ENCODE data around the gene ZNF547.

Gene ZNF547

GRCh38 chr19:57419439-57419838 is 56.1 kb downstream of the ZNF547 start:
- Histone ChIP-seq H4K20me1 (ENCODE audit: insufficient read depth, low read length, poor library complexity, severe bottlenecking) (no peaks in the 10 kb centered on the region), H3K9me3 (ENCODE audit: insufficient read depth, low read depth, low read length) (no peaks in the 10 kb centered on the region), H3K36me3 (ENCODE audit: insufficient read depth, low read length) (peaks cover 24% of the 10 kb centered on the region; the same call in 1 of the 2 replicates), H3K4me2 (ENCODE audit: low read depth, low read length, poor library complexity, severe bottlenecking) (no peak overlapping the region), H2AFZ (ENCODE audit: low read length) (no peak overlapping the region), H3K9me2 (replicated peaks; ENCODE audit: low read depth, low read length) (no peaks in the 10 kb centered on the region), H3K9ac (ENCODE audit: low read depth, low read length, poor library complexity, severe bottlenecking) (no peak overlapping the region), H3K4me3 (ENCODE audit: low read length, poor library complexity, severe bottlenecking) (no peak overlapping the region), H3K27me3 (ENCODE audit: insufficient read depth, low read length, poor library complexity, severe bottlenecking) (no peaks in the 10 kb centered on the region), H3K79me2 (ENCODE audit: insufficient read depth, low read length) (no peaks in the 10 kb centered on the region), H3K4me1 (ENCODE audit: insufficient read depth, low read length, poor library complexity, severe bottlenecking) (peaks cover 3% of the 10 kb centered on the region), H3F3A (ENCODE audit: low read depth) (no peaks in the 10 kb centered on the region)
- TF ChIP-seq CTCF (conservative IDR thresholded peaks at IDR 0.05; ENCODE audit: low read length) (no peak), EZH2phosphoT487 (IDR thresholded peaks at IDR 0.05; ENCODE audit: borderline replicate concordance) (no peak)

DNA sequence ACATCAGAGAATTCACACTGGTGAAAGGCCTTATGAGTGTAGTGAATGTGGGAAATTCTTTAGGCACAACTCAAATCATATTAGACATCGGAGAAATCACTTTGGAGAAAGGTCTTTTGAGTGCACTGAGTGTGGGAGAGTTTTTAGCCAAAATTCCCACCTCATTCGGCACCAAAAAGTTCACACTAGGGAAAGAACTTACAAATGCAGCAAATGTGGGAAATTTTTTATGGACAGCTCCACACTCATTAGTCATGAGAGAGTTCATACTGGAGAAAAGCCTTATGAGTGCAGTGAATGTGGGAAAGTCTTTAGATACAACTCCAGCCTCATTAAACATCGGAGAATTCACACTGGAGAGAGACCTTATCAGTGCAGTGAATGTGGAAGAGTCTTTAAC is 57.7 kb downstream of the ZNF547 start:
- Histone ChIP-seq H3K36me3 (ENCODE audit: insufficient read depth, low read length) (peaks cover 24% of the 10 kb centered on the region; the same call in 1 of the 2 replicates), H3K9ac (ENCODE audit: low read depth, low read length, poor library complexity, severe bottlenecking) (no peak overlapping the region), H4K20me1 (ENCODE audit: insufficient read depth, low read length, poor library complexity, severe bottlenecking) (no peaks in the 10 kb centered on the region), H3F3A (ENCODE audit: low read depth) (no peaks in the 10 kb centered on the region), H3K27me3 (ENCODE audit: insufficient read depth, low read length, poor library complexity, severe bottlenecking) (no peaks in the 10 kb centered on the region), H3K9me3 (ENCODE audit: insufficient read depth, low read depth, low read length) (no peaks in the 10 kb centered on the region), H3K79me2 (ENCODE audit: insufficient read depth, low read length) (no peaks in the 10 kb centered on the region), H3K4me3 (ENCODE audit: low read length, poor library complexity, severe bottlenecking) (no peak overlapping the region), H2AFZ (ENCODE audit: low read length) (no peak overlapping the region), H3K4me2 (ENCODE audit: low read depth, low read length, poor library complexity, severe bottlenecking) (no peak overlapping the region), H3K9me2 (replicated peaks; ENCODE audit: low read depth, low read length) (no peaks in the 10 kb centered on the region), H3K4me1 (ENCODE audit: insufficient read depth, low read length, poor library complexity, severe bottlenecking) (peaks cover 3% of the 10 kb centered on the region)
- no peak for TF ChIP-seq CTCF (conservative IDR thresholded peaks at IDR 0.05; ENCODE audit: low read length)

All from Loucy (cell line).